SK-MEL-5 (cell line): ENCODE results near the gene MTCH1. TPM values are rescaled to one million over a fixed set of nuclear protein-coding genes. Genes with fewer than 3 reads are reported as not detected.
"Not testable (repeated sequence)": the region's sequence is repeated elsewhere in the genome, so short reads cannot be mapped to it uniquely, and the experiment has no call there.

ENCODE experiments used
- DNase-seq: peaks from one replicate; pipeline ENCODE4 v3.0.0-alpha.2; 2016; ENCODE audit warnings: low read depth, low spot score
- in situ Hi-C: cut with HindIII; loops from 2 replicates; pipeline ENCODE4 v1.10.0; 2016; ENCODE audit warnings: low sequenced_read_pairs, high pct_unique_total_duplicates, low pct_unique_long_range_greater_than_20kb
- total RNA-seq: library from RNA; depleted of rRNA; stranded (reverse); fragments of >200 nt; shearing (Covaris generic); gene quantifications from 2 replicates; pipeline ENCODE4 v1.2.3, GENCODE V29; 2014

MTCH1 gene
- total RNA-seq, 1 experiment from 2014 or later = 222 TPM

GRCh38 chr6:36964349-36964748 is 21.6 kb downstream of the MTCH1 start:
- in situ Hi-C loops = no loop called here

GRCh38 chr6:36963451-36964290 is 22.3 kb downstream of the MTCH1 start:
- in situ Hi-C loops = no loop called here
- no peak for DNase-seq

More at GRCh38 chr6:36964349-36964748, 21.6 kb downstream of the MTCH1 start:
- DNase-seq = no peak

DNA sequence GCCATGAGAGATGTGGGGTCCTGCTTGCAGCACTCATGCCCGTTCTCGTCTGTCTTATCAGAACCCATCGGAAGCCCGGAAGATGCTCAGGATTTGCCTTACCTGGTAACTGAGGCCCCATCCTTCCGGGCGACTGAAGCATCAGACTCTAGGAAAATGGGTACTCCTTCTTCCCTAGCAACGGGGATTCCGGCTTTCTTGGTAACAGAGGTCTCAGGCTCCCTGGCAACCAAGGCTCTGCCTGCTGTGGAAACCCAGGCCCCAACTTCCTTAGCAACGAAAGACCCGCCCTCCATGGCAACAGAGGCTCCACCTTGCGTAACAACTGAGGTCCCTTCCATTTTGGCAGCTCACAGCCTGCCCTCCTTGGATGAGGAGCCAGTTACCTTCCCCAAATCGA is 23.1 kb downstream of the MTCH1 start:
- peak; percentile 39 for DNase-seq
- in situ Hi-C loops = no loop called here

DNA sequence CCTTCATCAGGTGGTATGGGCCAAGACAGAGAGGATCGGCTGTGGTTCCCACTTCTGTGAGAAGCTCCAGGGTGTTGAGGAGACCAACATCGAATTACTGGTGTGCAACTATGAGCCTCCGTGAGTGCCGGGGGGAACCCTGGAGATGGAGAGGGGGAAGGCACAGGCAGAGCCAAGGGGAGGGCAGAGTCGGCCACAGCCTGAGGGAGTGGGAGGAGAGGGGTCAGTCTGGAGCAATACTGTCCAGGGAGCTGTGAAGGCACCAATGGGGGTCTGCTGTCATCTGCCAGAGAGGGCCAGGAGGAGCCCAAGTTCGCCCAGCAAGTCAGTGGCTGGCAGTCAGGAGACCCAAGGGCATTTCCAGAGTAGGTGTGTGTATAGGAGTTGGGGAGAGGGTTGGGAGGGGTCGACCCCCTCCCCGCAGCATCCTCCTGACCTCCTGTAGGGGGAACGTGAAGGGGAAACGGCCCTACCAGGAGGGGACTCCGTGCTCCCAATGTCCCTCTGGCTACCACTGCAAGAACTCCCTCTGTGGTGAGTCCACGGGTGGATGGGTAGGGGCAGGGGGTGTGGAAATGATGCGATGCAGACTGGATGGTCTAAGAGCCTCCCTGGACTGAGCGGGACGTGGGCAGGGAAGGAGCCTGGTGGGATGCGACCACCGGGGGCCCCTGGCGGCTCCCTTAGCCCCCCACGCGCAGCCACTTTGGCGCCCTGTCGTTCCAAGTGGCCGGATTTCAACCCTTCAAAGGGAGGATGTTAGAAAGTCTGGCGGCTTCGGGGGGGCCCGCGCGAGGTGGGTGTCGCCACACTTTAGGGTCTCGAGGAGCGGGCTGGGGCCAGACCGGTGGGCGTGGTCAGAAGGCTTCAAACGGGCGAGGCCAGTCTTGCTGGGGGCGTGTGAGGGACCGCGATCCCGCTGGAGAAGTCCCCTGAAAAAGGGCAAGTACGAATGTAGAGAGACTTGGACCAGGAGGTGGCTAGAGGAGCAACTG is 24.3 kb downstream of the MTCH1 start:
- DNase-seq = no peak

GRCh38 chr6:36959555-36960250 is 26.3 kb downstream of the MTCH1 start:
- in situ Hi-C loops = no loop called here
- DNase-seq = no peak

More for the DNA sequence above, 24.3 kb downstream of the MTCH1 start:
- in situ Hi-C loops = no loop called here

DNA sequence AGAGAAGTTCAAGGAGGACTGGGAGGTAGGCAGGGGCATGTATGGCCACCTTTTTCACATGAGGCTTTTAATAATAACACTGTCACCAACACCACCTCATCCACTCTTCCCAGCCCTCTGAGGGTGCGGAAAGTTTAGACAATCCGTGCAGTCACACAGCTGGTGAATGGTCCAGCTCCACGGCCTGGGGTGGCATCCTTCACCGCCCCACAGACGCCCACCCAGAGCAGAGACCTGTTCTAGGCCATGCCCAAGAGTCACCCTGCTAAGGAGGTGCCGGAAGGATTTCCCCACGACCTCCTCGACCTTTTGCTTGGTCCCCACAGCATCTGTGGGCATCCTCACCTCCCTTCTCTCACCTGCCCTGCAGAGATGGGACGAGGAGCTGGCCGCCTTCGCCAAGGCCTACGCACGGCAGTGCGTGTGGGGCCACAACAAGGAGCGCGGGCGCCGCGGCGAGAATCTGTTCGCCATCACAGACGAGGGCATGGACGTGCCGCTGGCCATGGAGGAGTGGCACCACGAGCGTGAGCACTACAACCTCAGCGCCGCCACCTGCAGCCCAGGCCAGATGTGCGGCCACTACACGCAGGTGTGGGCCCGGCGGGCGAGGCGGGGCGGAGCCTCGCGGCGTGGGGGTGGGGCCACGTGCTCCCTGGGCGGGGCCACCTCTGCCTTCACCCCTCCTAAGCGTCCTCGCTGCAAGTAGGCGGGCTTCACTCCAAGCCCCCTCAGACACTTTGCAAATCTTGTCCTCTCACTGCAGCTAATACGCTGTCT is 27.0 kb downstream of the MTCH1 start:
- in situ Hi-C loops = no loop called here
- no peak for DNase-seq

GRCh38 chr6:36957773-36958271 is 28.2 kb downstream of the MTCH1 start:
- DNase-seq = no peak
- in situ Hi-C loops = no loop called here

DNA sequence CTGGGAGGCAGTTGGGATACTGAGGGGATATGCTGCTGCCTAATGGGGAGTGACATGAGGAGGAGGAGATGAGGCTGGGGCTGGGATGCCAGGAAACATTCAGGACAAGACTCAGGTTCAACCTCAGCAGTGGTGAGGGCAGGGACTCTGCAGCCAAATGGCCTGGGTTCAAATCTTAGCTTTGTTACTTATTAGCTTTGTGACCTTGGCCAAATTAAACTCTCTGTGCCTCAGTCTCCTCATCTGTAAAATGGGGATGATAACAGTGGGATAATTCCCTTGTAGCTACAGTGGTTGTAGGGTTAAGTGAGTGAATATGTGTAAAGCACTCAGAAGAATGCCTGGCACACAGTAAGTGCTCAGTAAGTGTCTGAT is 29.6 kb downstream of the MTCH1 start:
- DNase-seq = no peak
- in situ Hi-C loops = no loop called here

DNA sequence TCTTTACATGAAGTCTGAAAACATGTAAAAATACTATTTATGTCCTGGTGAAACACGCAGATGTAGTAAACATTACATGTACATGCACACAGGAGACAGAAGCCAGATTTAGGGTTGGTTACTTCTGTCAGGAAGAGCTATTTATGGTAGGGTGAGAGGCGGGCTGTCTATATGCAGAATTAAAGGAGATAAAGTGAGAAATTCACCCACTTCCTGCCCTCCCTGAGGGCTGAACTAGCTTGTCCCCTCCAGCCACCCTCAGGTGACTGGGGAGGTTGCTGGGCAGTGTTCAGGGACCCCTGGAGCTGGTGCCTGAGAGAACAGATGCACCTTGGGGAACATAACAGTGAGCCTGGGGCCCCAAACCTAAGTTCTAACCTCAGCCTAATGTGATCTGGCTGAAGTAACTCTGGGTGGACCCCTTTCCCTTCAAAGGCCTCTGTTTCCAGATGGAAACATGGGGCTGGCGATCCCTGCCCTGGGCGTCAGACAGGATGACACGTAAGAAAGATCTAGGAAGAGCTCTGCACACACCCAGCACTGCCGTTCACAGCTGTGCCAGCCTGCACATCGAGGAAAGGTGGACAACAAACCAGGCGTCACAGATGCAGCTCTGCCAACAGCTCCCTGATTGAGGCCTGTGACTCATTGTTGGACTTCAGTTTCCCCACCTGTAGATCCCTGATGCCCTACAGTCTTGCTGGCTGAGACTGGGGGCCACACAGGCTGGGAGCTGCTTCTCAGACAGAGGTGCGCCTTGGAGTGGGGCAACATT is 30.1 kb downstream of the MTCH1 start:
- in situ Hi-C loops = no loop called here

DNA sequence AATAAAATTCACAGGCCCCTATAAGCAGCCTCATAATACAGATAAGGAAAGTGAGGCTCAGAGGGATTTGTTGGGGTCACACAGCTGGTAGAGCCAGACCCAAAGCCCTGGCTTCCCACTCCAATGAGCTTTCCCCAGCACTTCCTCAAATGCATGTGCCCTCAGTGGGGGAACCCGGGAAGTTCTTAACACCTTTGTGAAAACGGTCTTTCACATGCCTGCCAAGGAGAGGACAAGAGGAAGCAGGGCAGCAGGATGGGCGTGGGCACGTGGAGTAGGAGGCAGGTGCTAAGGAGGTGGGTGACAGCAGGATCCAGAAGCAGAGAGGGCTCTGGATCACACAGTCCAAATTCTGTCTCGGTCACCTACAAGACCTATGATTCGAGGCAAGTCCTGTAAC is 30.9 kb downstream of the MTCH1 start:
- DNase-seq = no peak
- in situ Hi-C loops = no loop called here

More for the DNA sequence above, 30.1 kb downstream of the MTCH1 start:
- no peak for DNase-seq

GRCh38 chr6:36954262-36954931 is 31.6 kb downstream of the MTCH1 start, which contains the start of gene PI16:
Gene PI16 (plus strand): TSS chr6:36954738. CDS start chr6:36954761, 23 bp downstream.
- in situ Hi-C loops = no loop called here
- DNase-seq = no peak

DNA sequence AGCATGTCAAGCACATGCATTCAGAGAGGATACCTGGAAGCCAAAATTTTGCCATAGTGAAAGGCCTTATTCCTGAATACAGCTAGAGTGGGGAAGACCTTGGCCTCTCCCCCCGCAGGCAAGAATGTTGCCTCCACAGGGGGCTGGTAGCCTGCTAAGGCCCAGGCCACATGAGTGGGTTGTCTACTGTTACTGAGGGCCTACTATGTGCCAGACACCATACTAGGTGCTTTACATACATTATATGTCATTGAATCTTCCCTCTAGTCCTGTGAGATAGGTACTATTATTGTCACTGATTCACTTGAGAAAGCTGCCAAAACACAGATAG is 32.1 kb downstream of the MTCH1 start:
- in situ Hi-C loops = no loop called here
- DNase-seq = no peak

GRCh38 chr6:36949636-36950035 is 36.4 kb downstream of the MTCH1 start:
- in situ Hi-C loops = no loop called here

GRCh38 chr6:36949076-36949475 is 36.9 kb downstream of the MTCH1 start:
- DNase-seq, in situ Hi-C loops: not testable (repeated sequence)

More at GRCh38 chr6:36949636-36950035, 36.4 kb downstream of the MTCH1 start:
- no peak for DNase-seq

DNA sequence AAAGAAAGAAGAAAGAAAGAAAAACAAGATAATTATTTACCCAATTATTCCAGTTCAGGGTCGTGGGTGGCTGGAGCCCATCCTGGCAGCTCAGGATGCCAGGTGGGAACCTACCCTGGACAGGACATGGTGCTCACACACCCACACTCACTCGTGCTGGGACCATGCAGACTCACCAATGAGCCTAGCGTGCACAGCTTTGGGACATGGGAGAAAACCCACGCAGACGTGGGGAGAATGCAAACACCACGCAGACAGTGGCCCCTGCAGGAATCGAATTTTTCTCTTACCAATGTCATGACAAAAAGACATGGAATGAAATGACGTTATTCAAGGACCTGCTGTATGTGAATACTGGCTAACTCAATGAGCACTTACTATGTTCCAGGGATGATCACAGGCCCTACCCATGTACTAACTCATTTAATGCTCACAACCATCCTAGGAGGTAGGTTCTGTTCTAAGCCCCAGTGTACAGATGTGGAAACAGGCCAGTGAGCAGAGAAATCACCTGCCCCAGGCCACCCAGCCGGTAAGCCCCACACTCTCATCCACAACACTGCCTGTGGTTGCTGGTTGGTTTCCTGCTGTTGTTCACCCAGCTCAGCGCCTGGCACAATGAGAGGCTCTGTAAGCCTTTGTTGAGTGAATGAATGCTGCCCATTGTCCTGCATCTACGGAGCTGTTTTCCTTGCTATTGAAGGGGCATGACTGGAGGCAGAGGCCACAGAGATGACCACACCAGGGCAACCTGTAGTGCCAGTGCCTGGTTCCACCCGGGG is 38.2 kb downstream of the MTCH1 start:
- in situ Hi-C loops = no loop called here
- peak; percentile 93 for DNase-seq
